NCI-H2107 (cell line): ENCODE measurements around the gene EFNA2.

ENCODE experiments used
- DNase-seq: peaks from one replicate; lab custom pipeline; 2025; lab: John Stamatoyannopoulos, UW

The EFNA2 gene

GRCh38 chr19:1260749-1261537 lies 24.7 kb upstream of the EFNA2 start:
- peak; percentile 89 for DNase-seq

DNA sequence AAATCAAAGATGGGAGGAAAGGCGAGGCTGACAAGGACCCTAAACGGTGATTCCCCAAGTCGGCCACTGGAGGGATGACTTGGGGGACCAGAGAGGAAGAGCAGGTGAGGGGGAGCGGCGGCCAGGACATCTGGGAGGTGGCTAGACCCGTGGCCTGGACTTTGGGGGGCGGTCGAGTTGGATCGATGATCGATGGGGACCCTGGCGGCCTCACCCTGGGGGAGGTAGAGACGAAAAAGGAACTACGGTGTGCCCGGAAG lies 24.2 kb upstream of the EFNA2 start:
- no peak for DNase-seq

GRCh38 chr19:1261798-1262622 lies 23.7 kb upstream of the EFNA2 start:
- no peak for DNase-seq

DNA sequence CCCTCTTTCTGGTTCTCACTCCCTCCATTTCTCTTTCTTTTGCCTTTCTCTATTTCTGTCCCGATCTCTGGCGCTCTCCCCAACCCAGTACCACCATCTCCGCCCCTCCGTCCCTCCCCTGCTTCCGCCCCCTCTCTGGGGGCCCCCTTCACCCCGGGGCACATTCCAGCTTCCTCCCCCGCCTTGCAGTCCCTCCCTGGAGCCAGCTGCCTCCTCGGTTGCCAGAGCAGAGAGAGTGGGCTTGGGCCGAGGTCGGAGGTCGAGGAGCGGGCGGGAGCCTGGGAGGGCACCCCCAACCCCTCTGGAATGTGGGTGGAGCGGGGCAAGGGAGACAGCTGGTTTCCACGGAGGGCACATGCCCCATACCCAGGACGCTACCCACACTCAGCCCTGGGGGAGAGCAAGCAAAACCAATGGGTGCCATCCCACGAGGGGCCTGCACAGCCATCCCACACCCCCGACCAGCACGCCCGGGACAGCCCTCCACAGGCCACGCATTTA lies 23.0 kb upstream of the EFNA2 start:
- DNase-seq = no peak

- no peak for DNase-seq
These were observed 22.5 kb upstream of the EFNA2 start for GRCh38 chr19:1263188-1263587.

- no peak for DNase-seq
These were observed 20.7 kb upstream of the EFNA2 start for GRCh38 chr19:1264801-1265614.

DNA sequence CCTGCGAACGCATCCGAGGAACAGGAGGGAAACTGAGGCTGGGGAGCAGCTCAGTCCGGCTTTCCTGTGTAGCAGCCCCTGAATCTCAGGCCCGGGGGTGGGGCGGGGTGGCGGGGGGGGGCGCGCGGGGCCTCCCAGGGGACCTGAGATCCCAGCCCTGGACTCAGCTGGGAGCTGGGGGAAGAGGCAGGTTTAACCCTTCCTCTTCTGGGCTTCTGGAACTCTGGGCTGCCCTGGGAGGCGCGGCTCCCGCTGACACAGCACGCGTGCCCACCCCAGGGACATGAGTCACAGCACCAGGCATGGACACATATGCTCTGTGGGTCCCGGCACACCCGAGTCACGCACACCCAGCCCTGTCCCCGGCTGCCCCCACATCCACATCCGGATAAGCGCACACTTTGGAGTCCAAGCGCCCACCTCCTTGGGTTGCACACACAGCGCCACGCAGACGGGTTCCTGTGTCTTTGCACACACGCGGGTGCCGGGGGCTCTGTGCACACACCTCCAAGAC lies 20.0 kb upstream of the EFNA2 start:
- DNase-seq = no peak

DNA sequence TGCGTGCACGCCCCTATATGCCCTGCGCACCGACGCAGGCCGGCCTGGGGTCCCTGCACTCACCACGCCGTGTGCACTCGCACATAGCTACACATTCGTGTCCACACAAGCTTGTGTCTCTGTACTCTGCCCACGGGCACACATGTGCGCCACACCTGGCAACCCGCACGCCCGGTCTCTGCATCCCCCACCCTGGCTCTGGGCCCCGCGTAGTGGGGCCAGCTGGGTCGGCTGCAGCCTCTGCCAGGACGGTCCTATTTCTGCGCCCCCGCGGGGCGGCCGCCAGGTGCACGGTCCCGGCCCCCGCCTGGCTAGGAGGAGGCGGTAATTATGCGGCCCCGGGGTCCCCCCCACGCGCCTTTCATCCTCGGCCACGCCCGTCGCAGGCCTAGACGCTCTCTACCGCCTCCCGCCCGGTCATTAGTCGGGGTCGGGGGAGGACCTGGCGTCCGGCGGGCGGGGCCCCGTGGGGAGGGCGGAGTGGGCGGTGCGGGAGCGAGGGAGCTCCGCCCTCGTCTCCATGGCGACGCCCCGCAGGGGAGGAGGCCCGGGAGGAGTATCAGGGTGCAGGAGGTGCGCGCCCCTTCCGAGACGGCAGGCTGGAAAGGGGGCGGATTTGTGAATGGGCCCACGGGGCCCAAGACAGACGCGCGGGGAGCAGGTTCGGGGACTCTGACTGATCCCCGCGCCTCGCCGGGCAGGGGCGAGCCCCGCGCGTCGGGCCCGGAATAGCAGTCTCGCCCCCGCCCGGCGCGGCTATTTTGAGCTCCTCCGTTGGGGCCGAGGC lies 19.4 kb upstream of the EFNA2 start:
- DNase-seq = no peak

GRCh38 chr19:1266916-1267476 lies 18.7 kb upstream of the EFNA2 start:
- DNase-seq = no peak

DNA sequence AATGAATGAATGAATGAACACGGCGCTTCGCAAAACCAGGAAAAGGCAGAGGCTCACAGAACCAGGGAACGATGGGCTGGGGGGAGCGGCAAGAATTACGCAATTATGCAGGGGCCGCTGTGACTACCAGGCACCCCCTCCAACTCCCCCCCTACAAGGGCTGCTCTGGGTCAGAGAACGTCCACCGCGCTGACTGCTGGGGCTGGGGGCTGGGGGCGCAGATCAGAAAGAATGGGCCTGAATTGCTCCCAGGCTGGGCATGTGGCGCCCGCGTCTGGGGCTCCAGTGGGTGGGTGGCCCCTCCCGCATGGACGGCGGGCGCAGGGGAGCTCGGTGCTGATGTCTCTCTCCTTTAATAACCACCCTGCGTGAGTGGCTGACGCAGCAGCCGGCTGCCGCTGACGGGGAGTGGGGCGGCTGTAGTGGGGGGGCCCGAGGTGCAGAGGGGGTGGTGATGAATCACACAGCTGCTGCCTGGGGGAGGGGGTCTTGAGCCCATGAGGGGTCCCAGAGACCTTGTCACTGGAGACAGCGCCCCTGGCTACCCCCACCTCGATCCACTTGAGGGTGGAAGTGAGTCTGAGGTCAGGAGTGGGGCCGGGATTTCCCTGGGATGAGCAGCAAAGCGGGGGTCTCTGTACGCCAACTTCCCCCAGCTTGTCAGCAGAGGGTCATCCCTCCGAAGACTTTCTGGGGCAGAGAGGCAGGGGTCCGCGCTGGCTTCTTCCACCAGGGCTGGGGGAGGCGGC lies 18.0 kb upstream of the EFNA2 start:
- no peak for DNase-seq

DNA sequence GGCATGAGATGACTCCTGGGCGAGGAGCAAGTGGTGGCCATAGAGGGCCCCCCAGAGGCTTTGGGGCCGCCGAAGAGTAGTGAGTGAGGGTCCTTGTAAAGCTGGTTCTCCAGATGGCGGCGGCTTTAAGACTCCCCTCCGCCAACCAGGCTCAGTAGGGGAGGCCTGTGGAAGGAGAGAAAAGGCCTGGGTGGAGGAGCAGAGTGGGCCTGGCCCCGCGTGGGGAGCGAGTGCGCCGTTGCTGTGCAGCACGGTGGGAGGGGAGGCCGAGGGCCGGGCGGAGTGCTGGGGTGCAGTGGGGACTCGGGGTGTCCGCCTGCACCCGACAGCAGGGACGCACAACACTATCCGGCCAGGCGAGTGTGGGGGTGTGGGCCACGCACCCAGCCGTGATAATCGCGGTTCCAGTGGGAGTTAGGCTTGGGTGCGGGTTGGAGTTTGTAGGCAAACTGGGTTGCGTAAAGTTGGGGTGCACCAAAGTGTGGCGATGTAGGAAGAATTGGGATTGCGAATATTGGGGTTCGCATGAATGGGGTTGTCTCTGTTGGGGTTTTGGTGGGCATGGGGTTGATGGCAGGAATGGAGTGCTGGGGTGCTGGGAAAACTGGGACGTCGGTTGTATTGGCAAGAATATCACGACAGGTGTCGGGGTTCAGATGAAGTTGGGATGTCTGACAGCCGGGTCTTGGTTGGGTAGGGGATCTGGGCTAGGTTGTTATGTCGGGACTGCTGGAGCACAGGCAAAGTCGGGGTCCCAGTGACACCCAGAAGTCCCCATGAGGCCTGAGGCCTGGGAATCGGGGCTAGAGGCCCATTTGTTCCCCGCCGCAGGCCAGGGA lies 17.2 kb upstream of the EFNA2 start:
- no peak for DNase-seq

GRCh38 chr19:1269065-1269477 lies 16.6 kb upstream of the EFNA2 start, which contains the start of gene CIRBP:
CIRBP (plus strand) TSS chr19:1269332; CDS start chr19:1270934, 1,602 bp downstream.
- peak; percentile 96 for DNase-seq

DNA sequence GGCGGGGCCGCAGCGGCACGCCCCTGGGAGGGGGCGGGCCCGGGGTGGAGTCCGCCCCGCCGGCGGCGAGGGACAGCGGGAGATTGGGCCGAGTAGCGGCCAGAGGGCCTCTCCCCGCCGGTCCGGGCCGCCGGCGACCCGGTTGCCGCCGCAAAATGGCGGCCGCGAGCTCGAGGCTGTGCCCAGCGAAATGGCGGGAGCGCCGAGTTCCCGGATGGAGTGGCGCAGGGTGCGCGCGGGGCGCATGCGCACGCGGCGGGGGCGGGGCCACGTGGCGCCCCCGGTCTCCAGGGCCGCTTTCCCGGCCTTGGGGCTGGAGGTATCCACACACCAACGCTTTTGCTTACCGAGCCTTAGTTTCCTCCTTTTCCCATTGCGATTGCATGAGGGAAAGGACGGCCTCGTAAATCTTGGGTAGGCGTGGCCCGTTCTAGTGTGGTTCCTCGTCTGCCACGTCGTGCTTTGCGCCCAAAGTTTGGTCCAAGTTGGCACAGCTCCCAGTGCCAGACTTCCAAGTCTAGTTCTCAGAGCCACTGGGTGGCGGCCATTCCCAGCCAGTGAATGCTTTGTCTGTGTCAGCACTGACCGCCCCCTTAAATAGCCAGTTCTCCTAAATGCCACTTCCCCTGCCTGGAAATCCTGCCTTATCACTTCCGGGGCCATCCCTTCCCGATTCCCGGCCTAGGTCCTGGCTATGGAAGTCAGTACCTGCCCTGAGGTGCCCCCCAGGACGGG lies 16.0 kb upstream of the EFNA2 start:
- peak; percentile 71 for DNase-seq

DNA sequence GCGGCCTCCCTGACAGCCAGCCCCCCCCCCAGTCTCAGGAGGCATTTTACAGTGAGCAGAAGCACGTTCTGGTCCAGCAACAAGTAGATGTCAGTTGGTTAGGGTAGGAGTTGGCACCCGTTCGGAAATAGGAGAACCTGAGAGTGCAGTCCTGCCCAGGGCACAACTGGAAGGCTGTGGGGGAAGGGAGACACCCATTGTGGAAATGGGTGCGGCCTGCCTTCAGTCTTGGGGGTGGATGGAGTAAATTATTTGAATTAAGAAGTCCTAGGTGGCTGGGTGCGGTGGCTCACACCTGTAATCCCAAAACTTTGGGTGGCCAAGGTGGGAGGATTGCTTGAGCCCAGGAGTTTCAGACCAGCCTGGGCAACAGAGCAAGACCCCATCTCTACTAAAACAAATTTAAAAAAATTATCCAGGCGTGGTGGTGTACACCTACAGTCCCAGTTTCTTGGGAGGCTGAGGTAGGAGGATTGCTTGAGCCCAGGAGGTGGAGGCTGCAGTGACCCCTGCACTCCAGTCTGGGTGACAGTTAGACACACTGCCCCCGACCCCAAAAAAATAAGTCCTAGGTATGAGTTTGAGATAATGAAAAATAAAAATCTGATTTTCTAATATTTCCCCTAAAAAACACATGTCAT lies 15.3 kb upstream of the EFNA2 start:
- no peak for DNase-seq

- DNase-seq = no peak
These were observed 14.7 kb upstream of the EFNA2 start for GRCh38 chr19:1270854-1271527.

DNA sequence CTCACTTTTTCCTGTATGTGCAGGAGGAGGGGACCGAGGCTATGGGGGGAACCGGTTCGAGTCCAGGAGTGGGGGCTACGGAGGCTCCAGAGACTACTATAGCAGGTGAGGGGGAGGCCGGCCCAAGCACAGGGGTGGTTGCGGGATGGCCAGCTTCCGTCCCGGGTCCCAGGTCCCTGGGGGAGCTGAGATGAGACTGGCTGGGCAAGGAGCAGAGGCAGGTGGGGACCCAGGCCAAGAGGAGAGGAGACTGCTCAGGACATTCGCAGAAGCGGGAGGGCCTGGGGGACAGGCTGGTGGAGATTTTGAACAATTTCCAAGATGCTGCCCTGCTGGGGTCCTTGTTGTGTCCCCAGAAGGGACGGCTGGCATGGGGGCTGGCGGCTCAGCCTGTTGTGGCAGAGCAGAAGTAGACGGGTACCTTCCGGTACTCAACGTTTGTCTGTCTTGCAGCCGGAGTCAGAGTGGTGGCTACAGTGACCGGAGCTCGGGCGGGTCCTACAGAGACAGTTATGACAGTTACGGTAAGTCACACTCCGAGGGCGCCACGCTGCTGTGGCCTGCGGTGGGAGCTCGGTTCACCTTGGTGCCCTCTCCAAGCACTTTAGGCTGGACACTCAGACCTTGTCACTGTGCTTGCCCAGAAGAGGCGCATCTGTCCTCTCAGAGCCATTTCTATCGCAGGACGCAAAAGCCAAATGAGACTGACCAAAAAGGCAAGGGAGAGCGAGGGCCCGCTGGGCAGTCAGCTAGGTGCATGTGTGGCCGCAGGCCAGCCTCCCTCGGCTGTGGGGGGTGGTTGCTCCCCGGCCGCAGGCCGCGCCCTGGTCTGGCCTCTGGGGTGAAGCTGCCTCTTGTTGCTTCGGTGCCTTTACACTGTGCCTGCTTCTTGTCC lies 13.9 kb upstream of the EFNA2 start:
- no peak for DNase-seq
